ENCODE data around the gene PRKD1. TPM values are rescaled to one million over a fixed set of nuclear protein-coding genes. Genes with fewer than 3 reads are reported as not detected.

Gene PRKD1
- total and polyA plus RNA-seq, 2 of the 13 experiments (the other 11 are each of a cell fraction or from before 2014, with no cell fraction given): 0.22 to 1.3 TPM

DNA sequence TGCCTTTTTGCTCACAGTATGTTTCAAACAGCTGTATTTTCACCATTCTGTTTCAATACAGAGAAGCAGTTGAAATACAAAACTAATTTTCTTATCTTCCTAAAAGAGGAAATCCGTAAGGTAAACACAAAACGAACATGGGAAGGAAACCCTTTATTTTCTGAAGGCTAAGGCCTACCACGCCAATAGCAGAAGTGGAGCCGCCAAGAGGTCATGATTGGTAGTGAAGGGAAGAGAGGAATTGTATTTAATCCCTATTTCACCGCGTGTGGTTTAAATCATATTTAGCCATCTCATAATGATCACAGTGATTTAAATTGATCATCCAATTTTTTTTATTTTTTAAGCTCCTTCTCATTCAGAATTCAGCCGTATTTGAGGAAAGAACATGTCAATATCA, 398.2 kb downstream of the PRKD1 start (continued):
- TF ChIP-seq, protein P1, sequence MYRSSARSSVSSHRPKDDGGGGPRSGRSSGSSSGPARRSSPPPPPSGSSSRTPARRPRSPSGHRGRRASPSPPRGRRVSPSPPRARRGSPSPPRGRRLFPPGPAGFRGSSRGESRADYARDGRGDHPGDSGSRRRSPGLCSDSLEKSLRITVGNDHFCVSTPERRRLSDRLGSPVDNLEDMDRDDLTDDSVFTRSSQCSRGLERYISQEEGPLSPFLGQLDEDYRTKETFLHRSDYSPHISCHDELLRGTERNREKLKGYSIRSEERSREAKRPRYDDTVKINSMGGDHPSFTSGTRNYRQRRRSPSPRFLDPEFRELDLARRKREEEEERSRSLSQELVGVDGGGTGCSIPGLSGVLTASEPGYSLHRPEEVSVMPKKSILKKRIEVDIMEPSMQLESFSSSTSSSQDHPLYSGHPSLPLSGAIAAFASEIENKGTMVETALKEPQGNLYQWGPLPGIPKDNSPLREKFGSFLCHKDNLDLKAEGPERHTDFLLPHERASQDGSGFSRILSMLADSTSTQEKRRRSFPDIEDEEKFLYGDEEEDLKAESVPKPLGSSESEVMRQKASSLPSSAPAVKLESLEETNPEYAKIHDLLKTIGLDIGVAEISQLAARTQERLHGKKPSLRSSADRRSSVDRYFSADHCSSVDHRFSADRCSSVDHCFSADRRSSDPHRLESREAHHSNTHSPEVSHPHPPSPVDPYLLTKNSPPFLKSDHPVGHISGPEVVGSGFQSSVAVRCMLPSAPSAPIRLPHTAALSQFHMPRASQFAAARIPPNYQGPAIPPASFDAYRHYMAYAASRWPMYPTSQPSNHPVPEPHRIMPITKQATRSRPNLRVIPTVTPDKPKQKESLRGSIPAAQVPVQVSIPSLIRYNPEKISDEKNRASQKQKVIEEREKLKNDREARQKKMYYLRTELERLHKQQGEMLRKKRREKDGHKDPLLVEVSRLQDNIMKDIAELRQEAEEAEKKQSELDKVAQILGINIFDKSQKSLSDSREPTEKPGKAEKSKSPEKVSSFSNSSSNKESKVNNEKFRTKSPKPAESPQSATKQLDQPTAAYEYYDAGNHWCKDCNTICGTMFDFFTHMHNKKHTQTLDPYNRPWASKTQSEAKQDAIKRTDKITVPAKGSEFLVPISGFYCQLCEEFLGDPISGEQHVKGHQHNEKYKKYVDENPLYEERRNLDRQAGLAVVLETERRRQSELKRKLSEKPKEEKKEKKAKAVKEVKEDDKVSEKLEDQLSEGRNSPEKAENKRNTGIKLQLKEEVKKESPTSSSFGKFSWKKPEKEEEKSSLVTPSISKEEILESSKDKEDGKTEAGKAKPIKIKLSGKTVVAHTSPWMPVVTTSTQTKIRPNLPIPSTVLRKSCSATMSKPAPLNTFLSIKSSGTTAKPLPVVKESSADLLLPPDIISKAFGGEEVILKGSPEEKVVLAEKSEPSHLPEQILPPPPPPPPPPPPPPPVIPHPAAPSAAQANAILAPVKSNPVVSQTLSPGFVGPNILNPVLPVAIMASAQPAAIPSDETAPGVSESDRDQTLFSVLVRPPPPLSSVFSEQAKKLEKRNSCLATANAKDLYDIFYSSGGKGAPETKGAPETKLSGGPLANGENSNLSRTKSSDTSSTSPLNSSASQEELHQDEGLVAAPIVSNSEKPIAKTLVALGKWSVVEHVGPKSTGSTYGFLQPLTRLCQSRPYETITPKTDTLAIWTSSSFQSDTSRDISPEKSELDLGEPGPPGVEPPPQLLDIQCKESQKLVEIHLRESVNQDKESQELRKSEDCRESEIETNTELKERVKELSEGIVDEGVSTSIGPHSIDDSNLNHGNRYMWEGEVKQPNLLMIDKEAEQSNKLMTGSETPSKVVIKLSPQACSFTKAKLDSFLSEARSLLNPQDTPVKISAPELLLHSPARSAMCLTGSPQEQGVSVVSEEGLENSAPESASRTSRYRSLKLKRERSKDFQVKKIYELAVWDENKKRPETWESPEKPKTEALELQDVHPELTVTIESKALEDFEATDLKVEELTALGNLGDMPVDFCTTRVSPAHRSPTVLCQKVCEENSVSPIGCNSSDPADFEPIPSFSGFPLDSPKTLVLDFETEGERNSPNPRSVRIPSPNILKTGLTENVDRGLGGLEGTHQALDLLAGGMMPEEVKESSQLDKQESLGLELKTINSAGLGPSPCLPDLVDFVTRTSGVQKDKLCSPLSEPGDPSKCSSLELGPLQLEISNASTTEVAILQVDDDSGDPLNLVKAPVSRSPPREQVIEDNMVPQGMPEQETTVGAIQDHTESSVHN (CRISPR knock-in tag; IDR thresholded peaks at IDR 0.05): no peak
- TF ChIP-seq ZNF777 (CRISPR knock-in tag; IDR thresholded peaks at IDR 0.05) (no peak), ASH2L (IDR thresholded peaks at IDR 0.05; ENCODE audit: insufficient read length, low read depth, low read length) (no peak), PCBP1 (IDR thresholded peaks at IDR 0.05; ENCODE audit: borderline replicate concordance, low read depth, low read length) (no peak), KDM2A (CRISPR knock-in tag; IDR thresholded peaks at IDR 0.05; ENCODE audit: borderline replicate concordance, low read depth) (no peak), HNF4A (CRISPR knock-in tag; IDR thresholded peaks at IDR 0.05) (no peak), SMARCC2 (IDR thresholded peaks at IDR 0.05) (no peak), ZIK1 (CRISPR knock-in tag; IDR thresholded peaks at IDR 0.05; ENCODE audit: borderline replicate concordance, low read depth) (no peak)
- TF ChIP-seq, protein P2, sequence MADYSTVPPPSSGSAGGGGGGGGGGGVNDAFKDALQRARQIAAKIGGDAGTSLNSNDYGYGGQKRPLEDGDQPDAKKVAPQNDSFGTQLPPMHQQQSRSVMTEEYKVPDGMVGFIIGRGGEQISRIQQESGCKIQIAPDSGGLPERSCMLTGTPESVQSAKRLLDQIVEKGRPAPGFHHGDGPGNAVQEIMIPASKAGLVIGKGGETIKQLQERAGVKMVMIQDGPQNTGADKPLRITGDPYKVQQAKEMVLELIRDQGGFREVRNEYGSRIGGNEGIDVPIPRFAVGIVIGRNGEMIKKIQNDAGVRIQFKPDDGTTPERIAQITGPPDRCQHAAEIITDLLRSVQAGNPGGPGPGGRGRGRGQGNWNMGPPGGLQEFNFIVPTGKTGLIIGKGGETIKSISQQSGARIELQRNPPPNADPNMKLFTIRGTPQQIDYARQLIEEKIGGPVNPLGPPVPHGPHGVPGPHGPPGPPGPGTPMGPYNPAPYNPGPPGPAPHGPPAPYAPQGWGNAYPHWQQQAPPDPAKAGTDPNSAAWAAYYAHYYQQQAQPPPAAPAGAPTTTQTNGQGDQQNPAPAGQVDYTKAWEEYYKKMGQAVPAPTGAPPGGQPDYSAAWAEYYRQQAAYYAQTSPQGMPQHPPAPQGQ (CRISPR knock-in tag; IDR thresholded peaks at IDR 0.05; ENCODE audit: borderline replicate concordance): no peak

All from HepG2 (cell line).